ENCODE data around the gene FAM47C. TPM values are rescaled to one million over a fixed set of nuclear protein-coding genes. Genes with fewer than 3 reads are reported as not detected.
"Not testable (repeated sequence)": the region's sequence is repeated elsewhere in the genome, so short reads cannot be mapped to it uniquely, and the experiment has no call there.

Gene FAM47C
- not detected for polyA plus RNA-seq (2012; ENCODE audit: low read depth, missing spikeins)

- DNase-seq (ENCODE audit: insufficient read length, low spot score); FAIRE-seq: not testable (repeated sequence)
These were observed at the start of gene FAM47C for GRCh38 chrX:37008182-37008581. Gene FAM47C, plus strand, starts transcription at chrX:37008366. Its CDS starts 45 bp downstream, at chrX:37008411.

DNA sequence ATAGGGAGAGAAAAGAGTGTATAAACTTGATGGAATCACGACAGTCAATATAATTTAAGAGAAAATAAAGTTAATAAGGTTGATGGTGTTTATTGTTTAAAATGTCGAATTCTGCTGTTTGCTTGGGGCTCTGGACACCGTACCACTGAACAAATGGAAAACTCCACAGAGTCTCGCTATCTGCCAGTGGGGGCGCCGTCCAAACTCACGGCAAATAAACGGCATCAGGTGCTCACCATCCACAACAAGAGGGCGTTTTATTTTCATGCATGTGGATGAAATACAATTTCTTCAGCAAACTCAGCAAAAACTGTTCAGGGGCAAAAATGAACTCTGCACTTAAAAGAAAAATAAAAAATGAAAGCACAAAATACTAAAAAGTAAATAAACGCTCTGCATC is 46.6 kb upstream of the FAM47C start:
- DNase-seq (ENCODE audit: insufficient read length, low spot score): no peak
- FAIRE-seq: no peak
- no peak for TF ChIP-seq POLR2AphosphoS5 (IDR thresholded peaks at IDR 0.05; ENCODE audit: low read depth, low read length)
- TF ChIP-seq SPI1 (IDR thresholded peaks at IDR 0.05; ENCODE audit: low read depth, low read length): no peak
- no peak for TF ChIP-seq TAF1 (IDR thresholded peaks at IDR 0.05; ENCODE audit: low read depth, low read length)
- no peak for TF ChIP-seq POLR2A (IDR thresholded peaks at IDR 0.05; ENCODE audit: low read depth, low read length)
- no peak for TF ChIP-seq POU2F2 (IDR thresholded peaks at IDR 0.05; ENCODE audit: low read depth, low read length)
- TF ChIP-seq PAX5 (IDR thresholded peaks at IDR 0.05; ENCODE audit: insufficient read depth, low read length, severe bottlenecking): no peak

GRCh38 chrX:36963069-36963808 is 44.9 kb upstream of the FAM47C start:
- FAIRE-seq: no peak
- no peak for DNase-seq (ENCODE audit: insufficient read length, low spot score)
- TF ChIP-seq POU2F2 (IDR thresholded peaks at IDR 0.05; ENCODE audit: low read depth, low read length) (no peak), POLR2AphosphoS5 (IDR thresholded peaks at IDR 0.05; ENCODE audit: low read depth, low read length) (no peak)

DNA sequence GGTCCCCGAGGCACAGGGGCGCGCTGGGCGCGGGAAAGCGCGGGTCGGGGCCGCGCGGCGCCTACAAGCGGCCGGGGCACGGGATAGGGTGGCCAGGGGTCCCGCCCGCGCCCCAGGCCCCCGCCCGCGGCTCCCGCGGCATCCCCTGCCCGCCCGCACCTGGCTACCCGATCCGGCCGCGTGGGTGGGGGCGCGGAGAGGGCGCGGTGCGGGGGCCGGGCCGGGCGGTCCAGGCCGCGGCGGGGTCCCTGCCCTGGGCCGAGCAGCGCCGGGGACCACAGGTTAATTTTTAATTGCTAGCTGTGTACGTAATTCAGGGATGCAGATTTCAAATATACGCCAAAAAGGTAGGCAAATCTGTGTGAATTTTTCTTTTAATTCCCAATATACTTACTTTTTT is 44.3 kb upstream of the FAM47C start:
- DNase-seq (ENCODE audit: insufficient read length, low spot score) (no peak), FAIRE-seq (no peak)
- no peak for TF ChIP-seq PAX5 (IDR thresholded peaks at IDR 0.05; ENCODE audit: insufficient read depth, low read length, severe bottlenecking)

GRCh38 chrX:36973575-36973974 is 34.6 kb upstream of the FAM47C start:
- no peak for TF ChIP-seq PAX5 (IDR thresholded peaks at IDR 0.05; ENCODE audit: insufficient read depth, low read length, severe bottlenecking)
- no peak for TF ChIP-seq POU2F2 (IDR thresholded peaks at IDR 0.05; ENCODE audit: low read depth, low read length)
- TF ChIP-seq POLR2AphosphoS5 (IDR thresholded peaks at IDR 0.05; ENCODE audit: low read depth, low read length): no peak
- TF ChIP-seq TAF1 (IDR thresholded peaks at IDR 0.05; ENCODE audit: low read depth, low read length): no peak
- no peak for TF ChIP-seq SPI1 (IDR thresholded peaks at IDR 0.05; ENCODE audit: low read depth, low read length)
- no peak for TF ChIP-seq POLR2A (IDR thresholded peaks at IDR 0.05; ENCODE audit: low read depth, low read length)
- FAIRE-seq (no peak), DNase-seq (ENCODE audit: insufficient read length, low spot score) (no peak)

DNA sequence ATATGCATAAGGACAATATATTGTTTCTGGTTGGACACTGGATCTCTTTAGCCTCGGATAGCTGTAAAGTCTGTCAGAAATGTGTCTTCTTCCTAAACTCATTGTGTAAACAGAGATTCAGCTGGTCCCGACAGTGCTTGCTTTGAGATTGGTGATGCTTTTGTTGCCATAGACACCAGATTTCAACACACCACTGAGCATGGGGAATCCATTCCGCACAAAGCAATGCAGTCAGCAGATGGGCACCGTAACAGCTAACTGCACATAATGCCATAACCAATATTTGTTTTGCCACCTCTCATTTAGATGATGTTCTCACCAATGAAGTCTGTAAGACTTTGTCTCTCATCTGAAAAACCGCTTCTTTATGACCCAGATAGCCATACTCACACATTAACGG is 33.3 kb upstream of the FAM47C start:
- TF ChIP-seq SPI1 (IDR thresholded peaks at IDR 0.05; ENCODE audit: low read depth, low read length): no peak
- TF ChIP-seq POU2F2 (IDR thresholded peaks at IDR 0.05; ENCODE audit: low read depth, low read length): no peak
- TF ChIP-seq TAF1 (IDR thresholded peaks at IDR 0.05; ENCODE audit: low read depth, low read length): no peak
- TF ChIP-seq POLR2AphosphoS5 (IDR thresholded peaks at IDR 0.05; ENCODE audit: low read depth, low read length): no peak
- no peak for TF ChIP-seq PAX5 (IDR thresholded peaks at IDR 0.05; ENCODE audit: insufficient read depth, low read length, severe bottlenecking)
- TF ChIP-seq POLR2A (IDR thresholded peaks at IDR 0.05; ENCODE audit: low read depth, low read length): no peak
- FAIRE-seq (peak; percentile 77), DNase-seq (ENCODE audit: insufficient read length, low spot score) (no peak)

DNA sequence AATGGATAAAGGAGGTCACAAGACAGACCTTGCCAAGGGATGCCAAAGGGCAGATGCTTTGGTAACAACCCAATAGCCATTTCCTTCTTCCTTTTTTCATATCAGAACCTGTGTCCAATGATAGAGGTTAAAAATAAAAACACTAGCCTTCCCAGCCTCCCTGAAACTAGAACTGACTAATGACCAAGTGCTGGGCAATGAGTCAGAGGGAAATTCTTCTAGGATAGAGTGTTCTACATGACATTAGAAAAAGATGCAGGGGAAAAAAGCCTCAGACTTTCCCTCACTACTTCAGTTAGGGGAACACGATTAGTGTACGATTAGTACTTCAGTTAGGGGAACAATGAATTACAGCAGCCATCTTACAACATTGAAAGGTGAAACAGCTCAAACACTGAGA is 29.3 kb upstream of the FAM47C start:
- TF ChIP-seq POLR2AphosphoS5 (IDR thresholded peaks at IDR 0.05; ENCODE audit: low read depth, low read length) (no peak), POLR2A (IDR thresholded peaks at IDR 0.05; ENCODE audit: low read depth, low read length) (no peak), TAF1 (IDR thresholded peaks at IDR 0.05; ENCODE audit: low read depth, low read length) (no peak), POU2F2 (IDR thresholded peaks at IDR 0.05; ENCODE audit: low read depth, low read length) (no peak), PAX5 (IDR thresholded peaks at IDR 0.05; ENCODE audit: insufficient read depth, low read length, severe bottlenecking) (no peak)
- FAIRE-seq: no peak
- no peak for DNase-seq (ENCODE audit: insufficient read length, low spot score)

- TF ChIP-seq POLR2AphosphoS5 (IDR thresholded peaks at IDR 0.05; ENCODE audit: low read depth, low read length) (no peak), TAF1 (IDR thresholded peaks at IDR 0.05; ENCODE audit: low read depth, low read length) (no peak), POLR2A (IDR thresholded peaks at IDR 0.05; ENCODE audit: low read depth, low read length) (no peak), POU2F2 (IDR thresholded peaks at IDR 0.05; ENCODE audit: low read depth, low read length) (no peak), PAX5 (IDR thresholded peaks at IDR 0.05; ENCODE audit: insufficient read depth, low read length, severe bottlenecking) (no peak), SPI1 (IDR thresholded peaks at IDR 0.05; ENCODE audit: low read depth, low read length) (no peak)
- DNase-seq (ENCODE audit: insufficient read length, low spot score): no peak
- FAIRE-seq: no peak
These were observed 24.3 kb upstream of the FAM47C start for GRCh38 chrX:36983831-36984230.

- DNase-seq (ENCODE audit: insufficient read length, low spot score): not testable (repeated sequence)
- FAIRE-seq: peak; percentile 13
These were observed 22.6 kb upstream of the FAM47C start for GRCh38 chrX:36985416-36986209.

GRCh38 chrX:36986231-36986630 is 21.9 kb upstream of the FAM47C start:
- no peak for TF ChIP-seq SPI1 (IDR thresholded peaks at IDR 0.05; ENCODE audit: low read depth, low read length)
- no peak for TF ChIP-seq POLR2AphosphoS5 (IDR thresholded peaks at IDR 0.05; ENCODE audit: low read depth, low read length)
- no peak for TF ChIP-seq POLR2A (IDR thresholded peaks at IDR 0.05; ENCODE audit: low read depth, low read length)
- no peak for TF ChIP-seq PAX5 (IDR thresholded peaks at IDR 0.05; ENCODE audit: insufficient read depth, low read length, severe bottlenecking)
- no peak for TF ChIP-seq POU2F2 (IDR thresholded peaks at IDR 0.05; ENCODE audit: low read depth, low read length)
- TF ChIP-seq TAF1 (IDR thresholded peaks at IDR 0.05; ENCODE audit: low read depth, low read length): no peak
- FAIRE-seq (peak; percentile 16), DNase-seq (ENCODE audit: insufficient read length, low spot score) (no peak)

DNA sequence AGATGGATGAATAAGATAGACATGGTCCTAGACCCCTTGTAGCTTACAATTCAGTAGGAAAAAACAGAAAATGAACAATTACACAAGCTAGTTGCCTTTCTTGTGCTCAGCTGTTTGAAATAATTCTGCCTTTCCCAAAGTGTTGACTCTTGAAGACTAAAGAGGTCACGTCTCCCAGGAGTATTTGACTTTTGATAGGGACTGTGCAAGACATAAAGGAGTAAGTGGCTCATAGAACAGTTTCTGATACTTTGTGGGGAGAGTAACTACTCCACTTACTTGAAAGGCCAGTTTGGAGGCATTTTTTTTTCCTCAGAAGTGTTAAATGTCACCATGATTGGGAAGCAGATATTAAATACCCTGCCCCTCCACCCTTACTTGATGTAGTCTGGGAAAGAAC is 21.0 kb upstream of the FAM47C start:
- FAIRE-seq; DNase-seq (ENCODE audit: insufficient read length, low spot score): not testable (repeated sequence)

Data from GM12891 (cell line).